GM10847 (cell line): ENCODE results near the gene CNST.

Source experiments
- POLR2A ChIP-seq: IDR thresholded peaks from 2 replicates; pipeline ENCODE4 v1.6.1; 2011; ENCODE audit not compliant: insufficient read length; ENCODE audit errors: extremely low read depth

Gene CNST

DNA sequence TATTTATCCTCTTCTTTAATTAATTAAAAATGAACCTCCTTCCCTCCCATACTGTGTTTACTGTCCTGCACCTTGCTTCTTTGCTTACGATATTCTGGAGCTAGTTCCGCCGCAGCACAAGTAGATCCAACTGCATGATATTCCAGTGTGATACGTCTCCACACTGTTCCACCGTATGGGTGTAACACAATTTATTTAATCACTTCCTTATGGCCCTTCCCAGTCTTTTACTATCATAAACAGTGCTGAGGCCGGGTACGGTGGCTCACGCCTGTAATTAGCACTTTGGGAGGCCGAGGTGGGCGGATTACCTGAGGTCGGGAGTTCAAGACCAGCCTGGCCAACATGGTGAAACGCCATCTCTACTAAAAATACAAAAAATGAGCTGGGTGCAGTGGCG is 25.7 kb downstream of the CNST start:
- TF ChIP-seq POLR2A: no peak

DNA sequence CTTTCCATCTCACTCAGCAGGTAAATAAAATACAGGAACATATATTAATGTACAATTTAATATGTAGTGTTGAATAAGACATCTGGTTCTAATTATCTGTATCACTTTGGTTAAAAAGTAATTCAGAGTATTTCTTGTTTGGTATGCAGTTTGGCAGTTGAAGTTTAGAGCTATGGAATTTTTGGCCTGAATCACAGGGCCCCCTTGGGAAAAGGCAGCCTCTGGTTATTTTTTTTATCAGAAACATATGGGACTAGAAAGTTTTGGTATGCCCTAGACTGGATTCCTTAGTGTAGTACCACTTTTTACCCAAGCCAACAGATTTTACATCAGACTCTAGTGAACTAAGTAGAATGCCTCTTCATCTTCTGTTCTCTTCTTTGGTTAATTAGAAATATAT is 26.4 kb downstream of the CNST start:
- TF ChIP-seq POLR2A: no peak

DNA sequence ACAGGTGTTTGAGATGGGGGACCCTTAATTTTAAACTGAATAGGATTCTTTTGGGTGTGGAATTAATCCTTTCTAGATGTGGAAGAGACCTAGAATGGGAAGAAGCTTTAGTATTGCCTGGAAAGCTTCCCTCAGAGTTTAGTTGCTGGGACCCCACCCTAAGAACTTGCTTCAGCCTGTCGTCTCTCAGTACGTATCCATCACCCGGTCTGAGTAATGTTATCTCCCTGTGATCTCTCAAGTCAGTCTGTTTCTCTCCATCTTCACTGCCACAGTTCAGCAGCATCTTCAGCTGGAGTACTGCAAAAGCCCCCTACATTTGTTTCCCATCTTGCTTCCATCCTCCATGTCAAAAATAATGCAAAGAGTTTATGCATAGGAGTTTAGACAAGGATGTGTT is 28.9 kb downstream of the CNST start:
- TF ChIP-seq POLR2A: no peak

DNA sequence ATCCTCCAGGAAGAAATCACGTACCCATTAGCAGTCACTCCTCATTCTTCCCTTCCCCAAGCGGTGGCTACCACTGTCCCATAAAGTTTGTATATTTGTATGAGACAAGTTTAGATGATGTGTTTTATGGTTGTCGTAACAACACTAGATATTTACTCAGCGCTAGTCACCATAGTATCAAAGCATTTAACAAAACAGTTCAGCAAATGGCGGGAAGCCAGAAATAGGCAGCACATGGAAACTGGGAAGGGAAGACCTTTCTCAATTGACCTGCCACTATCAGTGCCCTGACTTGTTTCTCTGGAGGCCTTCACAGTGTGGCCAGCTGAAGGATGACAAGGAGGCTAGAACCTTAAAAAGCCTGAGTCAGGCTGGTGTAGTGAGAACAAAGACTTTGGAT is 31.1 kb downstream of the CNST start:
- TF ChIP-seq POLR2A: no peak

DNA sequence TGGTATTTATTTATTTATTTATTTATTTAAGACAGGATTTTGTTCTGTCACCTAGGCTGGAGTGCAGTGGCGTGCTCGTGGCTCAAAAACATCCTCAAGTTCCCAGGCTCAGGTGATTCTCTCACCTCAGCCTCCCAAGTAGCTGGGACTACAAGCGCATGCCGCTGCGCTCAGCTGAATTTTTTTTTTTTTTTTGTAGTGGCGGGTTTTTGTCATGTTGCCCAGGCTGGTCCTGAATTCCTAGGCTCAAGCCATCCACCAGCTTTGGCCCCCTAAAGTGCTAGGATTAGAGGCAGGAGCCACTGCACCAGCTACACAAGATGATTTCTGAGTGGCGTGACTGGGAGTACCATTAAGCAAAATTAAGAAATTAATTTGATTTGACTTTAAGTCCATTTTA is 31.7 kb downstream of the CNST start:
- TF ChIP-seq POLR2A: no peak

DNA sequence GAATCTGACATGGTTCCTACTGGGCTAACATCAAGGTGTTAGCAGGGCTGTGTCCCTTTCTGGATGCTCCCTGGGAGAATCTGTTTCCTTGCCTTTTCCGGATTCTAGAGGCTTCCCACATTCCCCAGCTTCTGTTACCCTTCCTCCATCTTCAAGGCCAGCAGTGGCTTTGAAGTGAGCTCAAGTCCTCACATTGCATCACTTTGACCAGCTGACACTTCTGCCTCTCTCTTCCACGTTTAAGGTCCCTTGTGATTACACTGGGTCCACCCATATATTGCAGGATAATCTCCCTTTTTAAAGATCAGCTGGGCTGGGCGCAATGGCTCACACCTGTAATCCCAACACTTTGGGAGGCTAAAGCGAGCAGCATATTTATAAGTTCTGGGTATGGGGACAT is 33.1 kb downstream of the CNST start:
- TF ChIP-seq POLR2A: no peak

DNA sequence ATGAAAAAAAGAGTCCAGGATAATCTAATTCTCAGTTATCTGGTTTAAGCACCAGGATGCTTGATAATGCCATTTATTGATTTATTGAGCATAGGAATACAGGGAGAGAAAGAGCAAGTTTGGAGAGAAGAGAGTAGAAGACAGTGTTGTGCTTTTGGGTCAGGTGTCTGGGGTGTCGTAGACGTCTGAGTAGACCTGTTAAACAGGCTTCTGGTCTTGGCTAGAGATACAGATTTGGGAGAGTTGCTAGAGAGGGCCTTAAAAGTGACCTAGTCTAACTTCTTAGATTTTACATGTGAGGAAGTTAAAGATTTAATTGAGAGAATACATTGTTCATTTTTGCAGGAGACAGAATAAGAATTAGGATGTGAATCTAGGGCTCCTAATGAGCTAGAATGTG is 34.3 kb downstream of the CNST start:
- no peak for TF ChIP-seq POLR2A

DNA sequence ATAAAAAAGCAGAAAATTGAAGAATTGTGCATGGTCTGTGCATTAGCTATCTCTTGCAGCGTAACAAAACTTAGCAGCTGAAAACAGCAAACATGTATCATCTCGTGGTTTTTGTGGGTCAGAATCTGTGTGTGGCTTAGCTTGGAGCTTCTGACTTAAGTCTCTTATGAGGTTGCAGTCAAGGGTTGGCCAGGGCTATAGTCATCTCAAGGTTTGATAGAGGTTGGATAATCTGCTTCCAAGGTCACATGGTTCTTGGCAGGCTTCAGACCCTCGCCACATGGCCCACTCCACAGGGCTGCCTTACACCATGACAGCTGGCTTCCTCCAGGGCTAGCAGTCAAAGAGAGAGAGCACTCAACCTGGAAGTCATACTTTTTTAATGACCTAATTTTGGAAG is 35.9 kb downstream of the CNST start:
- no peak for TF ChIP-seq POLR2A

DNA sequence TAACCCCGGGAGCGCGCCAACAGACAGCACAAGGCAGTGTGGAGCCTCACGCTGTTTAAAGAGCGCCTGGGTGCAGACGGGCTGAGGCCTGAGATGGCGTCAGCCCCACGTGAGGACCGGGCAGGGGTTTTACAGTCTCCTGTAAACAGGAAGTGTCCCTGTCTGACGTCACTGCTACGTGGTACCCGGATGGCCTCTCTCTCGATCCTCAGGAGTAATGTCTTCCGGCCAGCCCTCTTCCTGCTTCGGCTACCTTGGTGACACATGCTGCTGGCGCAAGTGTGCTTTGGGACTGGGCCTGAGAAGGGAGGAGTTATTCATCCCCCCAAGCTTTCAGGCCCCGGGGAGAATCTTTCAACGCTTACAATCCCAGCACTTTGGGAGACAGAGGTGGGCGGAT is 41.2 kb downstream of the CNST start:
- no peak for TF ChIP-seq POLR2A

DNA sequence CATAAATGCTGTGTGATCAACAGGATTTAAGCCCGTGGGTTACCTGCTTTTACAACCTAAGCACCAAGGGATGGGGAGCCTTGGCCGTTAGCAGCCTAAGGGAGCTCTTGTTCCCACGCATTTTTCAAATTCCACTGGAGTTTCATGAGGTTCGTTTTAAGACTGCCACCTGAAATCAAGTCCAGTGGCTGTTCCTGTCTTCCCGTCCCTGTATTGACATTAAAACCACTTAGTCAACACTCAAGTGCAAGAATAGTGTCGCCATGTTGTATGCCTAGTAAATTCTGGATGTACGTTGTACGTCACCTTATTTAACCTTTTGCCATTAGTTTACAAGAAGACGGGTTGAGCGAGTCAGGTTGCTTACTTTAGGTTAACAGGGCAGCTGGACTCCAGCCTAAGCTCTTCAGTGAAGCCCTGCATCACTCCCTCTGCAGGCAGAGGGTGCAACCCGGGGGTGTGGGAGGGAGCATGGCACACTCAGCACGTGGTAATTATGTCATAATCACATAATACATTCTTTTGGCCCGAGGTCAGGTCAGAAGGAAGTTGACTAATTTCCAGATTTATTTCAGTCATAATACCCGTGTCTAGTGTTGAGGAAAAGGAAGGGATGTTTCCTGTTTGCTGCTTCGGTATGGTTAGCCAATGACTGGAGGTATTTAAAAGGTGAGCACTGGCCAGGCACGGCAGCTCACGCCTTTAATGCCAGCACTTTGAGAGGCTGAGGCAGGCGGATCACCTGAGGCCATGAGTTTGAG is 42.5 kb downstream of the CNST start:
- no peak for TF ChIP-seq POLR2A

DNA sequence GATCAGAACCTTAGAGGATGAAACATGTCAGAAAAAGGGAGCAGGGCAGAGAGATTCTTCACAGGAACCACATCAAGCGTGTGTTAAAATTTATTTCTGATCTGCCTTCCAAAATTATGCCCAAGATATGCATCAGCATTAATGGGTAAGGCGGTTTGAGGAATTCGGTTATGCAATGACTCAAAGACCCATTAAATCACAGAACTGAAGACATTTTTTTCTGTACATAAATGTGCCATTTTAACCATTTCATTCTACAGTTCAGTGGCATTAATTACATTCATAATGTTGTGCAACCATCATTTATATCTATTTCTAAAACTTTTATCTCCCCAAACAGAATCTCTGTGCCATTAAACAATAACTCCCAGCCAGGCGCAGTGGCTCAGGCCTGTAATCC is 43.4 kb downstream of the CNST start:
- no peak for TF ChIP-seq POLR2A

DNA sequence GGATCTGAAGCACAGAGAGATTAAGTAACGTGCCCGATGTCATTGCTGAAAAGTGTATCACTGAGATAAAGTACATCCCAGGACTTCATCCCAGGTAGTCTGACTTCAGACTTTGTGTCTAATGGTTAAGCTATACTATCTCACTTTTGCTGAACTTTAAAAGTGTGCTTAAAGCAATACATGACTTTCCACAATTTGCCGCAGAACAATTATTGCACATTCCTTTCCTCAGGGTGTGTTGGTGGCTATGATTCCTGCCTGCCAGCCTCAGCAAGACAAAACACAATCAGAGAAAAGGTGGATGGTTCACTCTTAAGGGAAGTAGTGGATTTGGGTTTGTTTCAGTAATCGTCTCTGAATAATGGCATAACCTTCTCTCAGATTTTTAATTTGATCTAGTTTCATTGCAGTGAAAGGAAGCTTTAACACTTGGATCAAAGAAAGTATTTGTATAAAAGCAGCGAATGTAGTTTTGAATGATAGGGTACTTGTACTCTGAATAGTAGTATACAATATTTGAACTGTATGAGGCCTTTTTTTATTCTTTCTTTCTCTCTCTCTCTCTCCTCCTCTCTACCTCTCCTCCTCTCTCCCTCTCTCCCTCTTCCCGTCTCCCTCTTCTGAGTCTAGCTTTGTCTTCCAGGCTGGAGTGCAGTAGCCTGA is 47.0 kb downstream of the CNST start:
- no peak for TF ChIP-seq POLR2A

DNA sequence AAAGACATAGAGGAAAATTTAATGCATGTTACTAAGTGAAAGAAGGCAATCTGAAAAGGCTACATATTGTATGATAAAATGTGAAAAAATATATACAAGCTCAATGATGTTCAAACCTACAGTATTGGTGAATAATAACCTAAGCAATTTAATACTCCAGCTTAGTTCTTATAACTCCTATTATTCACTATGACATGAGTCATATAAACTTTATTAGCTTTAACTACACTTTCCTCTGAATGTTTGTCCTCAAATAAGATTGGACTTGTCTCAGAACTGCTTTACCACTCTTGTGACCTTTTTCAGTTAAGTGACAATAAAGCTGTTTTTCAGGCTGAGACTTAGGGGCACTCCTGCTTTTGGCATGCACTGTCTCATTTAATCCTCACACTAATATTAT is 50.9 kb downstream of the CNST start:
- TF ChIP-seq POLR2A: no peak

DNA sequence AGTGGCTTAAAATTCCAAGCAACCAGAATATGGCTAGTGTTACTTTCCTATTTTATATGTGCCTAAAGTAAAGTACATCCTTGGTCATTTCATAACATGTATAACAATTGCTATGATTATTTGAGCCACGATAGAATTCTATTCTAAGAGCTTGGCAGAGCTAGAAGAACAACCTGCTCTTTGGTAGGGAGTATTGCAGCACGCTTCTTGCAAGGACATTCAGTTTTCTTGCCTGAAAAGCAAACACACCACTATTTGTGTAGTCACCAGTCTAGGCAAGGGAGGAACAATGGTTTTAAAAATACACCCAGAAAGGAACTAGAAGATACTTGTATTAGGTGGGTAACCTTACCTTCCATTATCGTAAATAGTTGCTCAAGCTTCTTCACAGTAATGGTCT is 51.5 kb downstream of the CNST start:
- TF ChIP-seq POLR2A: no peak

DNA sequence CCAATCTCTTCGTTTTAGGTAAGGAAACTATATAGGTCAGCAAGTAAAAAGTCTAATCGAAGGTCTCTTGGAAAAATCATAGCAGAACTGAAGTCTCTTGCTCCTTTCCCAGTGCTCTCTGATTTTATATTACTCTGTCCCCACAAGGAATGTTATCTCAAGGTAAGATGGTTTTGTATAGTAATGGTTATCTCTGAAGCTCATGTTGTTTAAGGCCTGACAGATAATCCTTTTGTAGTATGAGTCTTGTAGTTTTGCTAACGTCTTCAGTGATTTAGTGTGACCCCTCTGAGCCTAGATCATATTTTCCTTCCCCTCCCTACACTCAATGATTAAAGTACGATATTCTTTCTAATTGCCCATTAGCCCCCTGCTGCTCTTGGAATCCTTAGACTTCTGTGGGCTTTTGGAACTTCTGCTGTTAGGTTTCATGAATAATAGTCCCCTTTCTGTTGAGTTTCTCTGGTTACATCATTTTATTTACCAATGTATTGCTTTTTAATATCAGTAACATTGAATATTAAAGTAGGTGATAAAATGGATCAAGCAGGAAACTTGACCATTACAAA is 52.1 kb downstream of the CNST start:
- no peak for TF ChIP-seq POLR2A

DNA sequence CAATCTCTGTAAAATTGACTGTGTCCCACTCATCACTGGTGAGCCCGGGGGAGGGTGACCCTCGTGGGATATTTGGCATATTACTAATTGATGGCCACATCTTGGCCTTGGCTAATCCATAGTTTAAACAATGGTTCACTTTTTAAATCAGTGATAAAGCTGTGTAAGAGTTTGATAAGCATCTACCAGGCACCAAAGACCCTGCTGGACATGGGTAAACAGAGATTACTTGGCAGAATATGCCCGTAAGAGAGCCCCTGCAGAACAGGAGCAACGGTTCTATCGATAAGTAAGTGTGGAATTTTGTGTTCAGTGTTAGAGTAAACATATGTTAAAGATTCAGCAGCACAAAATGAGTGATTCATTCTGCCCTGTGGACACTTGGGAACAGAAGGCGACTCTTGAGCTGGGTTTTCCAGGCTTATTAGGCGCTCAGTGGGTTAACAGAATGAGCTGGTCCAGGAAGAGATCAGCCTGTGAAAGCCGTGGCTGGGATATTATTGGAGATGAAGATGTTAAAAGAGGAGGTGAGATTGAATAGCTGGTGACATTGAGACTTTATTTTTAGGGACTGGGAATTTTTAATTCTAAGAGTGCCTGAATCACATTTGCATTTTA is 55.9 kb downstream of the CNST start:
- TF ChIP-seq POLR2A: no peak
